Measurements from ENCODE around the gene SNRNP200. TPM values are rescaled to one million over a fixed set of nuclear protein-coding genes. Genes with fewer than 3 reads are reported as not detected.

Gene SNRNP200
- total RNA-seq, 1 donor: 44.2 TPM

- Histone ChIP-seq H4K20me1 (ENCODE audit: insufficient read depth, low read length) (no peaks in the 10 kb centered on the region), H3K79me2 (ENCODE audit: insufficient read depth, low read length) (no peaks in the 10 kb centered on the region), H3K4me1 (ENCODE audit: insufficient read depth, low read length) (peaks cover 21% of the 10 kb centered on the region), H3K4me3 (ENCODE audit: insufficient read depth, low read length) (peak within 1 kb of the TSS; percentile 72), H3K27me3 (ENCODE audit: insufficient read depth, low read length) (peaks cover 37% of the 10 kb centered on the region), H3K27ac (ENCODE audit: low read depth, low read length) (no peak within 1 kb of the TSS), H3K36me3 (ENCODE audit: insufficient read depth, low read length) (no peaks in the 10 kb centered on the region), H3K9me3 (ENCODE audit: low read depth, low read length) (no peaks in the 10 kb centered on the region), H2AFZ (ENCODE audit: low read length) (peak within 1 kb of the TSS; percentile 82), H3K4me2 (ENCODE audit: insufficient read depth, low read length) (peak within 1 kb of the TSS; percentile 88)
- DNase-seq (ENCODE audit: insufficient read length, low spot score, missing footprints): peak; percentile 88
- TF ChIP-seq, protein P1, sequence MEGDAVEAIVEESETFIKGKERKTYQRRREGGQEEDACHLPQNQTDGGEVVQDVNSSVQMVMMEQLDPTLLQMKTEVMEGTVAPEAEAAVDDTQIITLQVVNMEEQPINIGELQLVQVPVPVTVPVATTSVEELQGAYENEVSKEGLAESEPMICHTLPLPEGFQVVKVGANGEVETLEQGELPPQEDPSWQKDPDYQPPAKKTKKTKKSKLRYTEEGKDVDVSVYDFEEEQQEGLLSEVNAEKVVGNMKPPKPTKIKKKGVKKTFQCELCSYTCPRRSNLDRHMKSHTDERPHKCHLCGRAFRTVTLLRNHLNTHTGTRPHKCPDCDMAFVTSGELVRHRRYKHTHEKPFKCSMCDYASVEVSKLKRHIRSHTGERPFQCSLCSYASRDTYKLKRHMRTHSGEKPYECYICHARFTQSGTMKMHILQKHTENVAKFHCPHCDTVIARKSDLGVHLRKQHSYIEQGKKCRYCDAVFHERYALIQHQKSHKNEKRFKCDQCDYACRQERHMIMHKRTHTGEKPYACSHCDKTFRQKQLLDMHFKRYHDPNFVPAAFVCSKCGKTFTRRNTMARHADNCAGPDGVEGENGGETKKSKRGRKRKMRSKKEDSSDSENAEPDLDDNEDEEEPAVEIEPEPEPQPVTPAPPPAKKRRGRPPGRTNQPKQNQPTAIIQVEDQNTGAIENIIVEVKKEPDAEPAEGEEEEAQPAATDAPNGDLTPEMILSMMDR (IDR thresholded peaks at IDR 0.05; ENCODE audit: extremely low read depth, low read depth, low read length): no peak
Observed at GRCh38 chr2:96325041-96325883, 19.9 kb upstream of the SNRNP200 start, which contains the start of gene ITPRIPL1. Gene ITPRIPL1 (plus strand): TSS chr2:96325317. CDS start chr2:96325840, 523 bp downstream.

- H3K79me2 ChIP-seq (ENCODE audit: insufficient read depth, low read length): no peaks in the 10 kb centered on the region
- peaks cover 38% of the 10 kb centered on the region for H3K27me3 ChIP-seq (ENCODE audit: insufficient read depth, low read length)
- peaks cover 15% of the 10 kb centered on the region for H3K4me1 ChIP-seq (ENCODE audit: insufficient read depth, low read length)
- peak overlapping the region; percentile 88 for H3K4me2 ChIP-seq (ENCODE audit: insufficient read depth, low read length)
- TF ChIP-seq, protein P1 (IDR thresholded peaks at IDR 0.05; ENCODE audit: extremely low read depth, low read depth, low read length): no peak
- DNase-seq (ENCODE audit: insufficient read length, low spot score, missing footprints): peak; percentile 73
- peak overlapping the region; percentile 82 for H2AFZ ChIP-seq (ENCODE audit: low read length)
- H4K20me1 ChIP-seq (ENCODE audit: insufficient read depth, low read length): no peaks in the 10 kb centered on the region
- peak overlapping the region; percentile 72 for H3K4me3 ChIP-seq (ENCODE audit: insufficient read depth, low read length)
- no peak overlapping the region for H3K27ac ChIP-seq (ENCODE audit: low read depth, low read length)
- H3K9me3 ChIP-seq (ENCODE audit: low read depth, low read length): no peaks in the 10 kb centered on the region
- H3K36me3 ChIP-seq (ENCODE audit: insufficient read depth, low read length): no peaks in the 10 kb centered on the region
Observed at GRCh38 chr2:96324721-96325040, 19.3 kb upstream of the SNRNP200 start.

- H4K20me1 ChIP-seq (ENCODE audit: insufficient read depth, low read length): no peaks in the 10 kb centered on the region
- TF ChIP-seq, protein P1 (IDR thresholded peaks at IDR 0.05; ENCODE audit: extremely low read depth, low read depth, low read length): no peak
- H3K4me3 ChIP-seq (ENCODE audit: insufficient read depth, low read length): no peak overlapping the region
- H3K4me2 ChIP-seq (ENCODE audit: insufficient read depth, low read length): no peak overlapping the region
- no peaks in the 10 kb centered on the region for H3K36me3 ChIP-seq (ENCODE audit: insufficient read depth, low read length)
- no peak overlapping the region for H2AFZ ChIP-seq (ENCODE audit: low read length)
- no peaks in the 10 kb centered on the region for H3K9me3 ChIP-seq (ENCODE audit: low read depth, low read length)
- peaks cover 9% of the 10 kb centered on the region for H3K4me1 ChIP-seq (ENCODE audit: insufficient read depth, low read length)
- no peak for DNase-seq (ENCODE audit: insufficient read length, low spot score, missing footprints)
- H3K27me3 ChIP-seq (ENCODE audit: insufficient read depth, low read length): peaks cover 38% of the 10 kb centered on the region
- no peak overlapping the region for H3K27ac ChIP-seq (ENCODE audit: low read depth, low read length)
- H3K79me2 ChIP-seq (ENCODE audit: insufficient read depth, low read length): no peaks in the 10 kb centered on the region
Observed at GRCh38 chr2:96323849-96324248, 18.5 kb upstream of the SNRNP200 start.
